Inflammatory macrophage treated with lipopolysaccharide for 1 hour (primary cell): ENCODE data around the gene RTP1.
"Not testable (repeated sequence)": the region's sequence is repeated elsewhere in the genome, so short reads cannot be mapped to it uniquely, and the experiment has no call there.

ENCODE experiments used
- DNase-seq, 2 donors: peaks; one replicate each; pipeline ENCODE4 v3.0.0-alpha.2; 2020 to 2022

The RTP1 gene

DNA sequence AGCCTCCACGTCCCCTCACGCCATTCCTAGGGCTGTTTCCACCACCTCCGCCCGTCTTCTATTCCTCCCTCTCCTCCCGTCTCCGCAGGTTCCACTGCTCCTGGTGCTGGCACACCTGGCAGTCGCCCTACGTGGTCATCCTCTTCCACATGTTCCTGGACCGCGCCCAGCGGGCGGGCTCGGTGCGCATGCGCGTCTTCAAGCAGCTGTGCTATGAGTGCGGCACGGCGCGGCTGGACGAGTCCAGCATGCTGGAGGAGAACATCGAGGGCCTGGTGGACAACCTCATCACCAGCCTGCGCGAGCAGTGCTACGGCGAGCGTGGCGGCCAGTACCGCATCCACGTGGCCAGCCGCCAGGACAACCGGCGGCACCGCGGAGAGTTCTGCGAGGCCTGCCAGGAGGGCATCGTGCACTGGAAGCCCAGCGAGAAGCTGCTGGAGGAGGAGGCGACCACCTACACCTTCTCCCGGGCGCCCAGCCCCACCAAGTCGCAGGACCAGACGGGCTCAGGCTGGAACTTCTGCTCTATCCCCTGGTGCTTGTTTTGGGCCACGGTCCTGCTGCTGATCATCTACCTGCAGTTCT lies 2.3 kb downstream of the RTP1 start:
- not testable (repeated sequence) for DNase-seq

DNA sequence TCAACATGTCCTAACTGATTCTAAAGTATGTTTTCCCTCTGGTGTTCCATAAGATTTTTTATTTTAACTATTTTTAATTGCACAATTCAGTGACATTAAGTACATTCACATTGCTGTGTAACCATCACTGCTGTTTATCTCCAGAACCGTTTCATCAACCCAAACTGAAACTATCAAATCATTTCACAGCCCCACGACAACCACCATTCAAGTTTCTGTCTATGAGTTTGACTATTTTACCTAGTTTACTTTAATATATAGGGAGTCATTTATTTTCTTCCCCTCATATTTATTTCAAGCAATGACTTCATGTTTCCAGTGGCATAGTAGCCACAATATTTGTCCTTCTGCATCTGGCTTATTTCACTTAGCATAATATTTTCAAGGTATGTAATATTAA lies 8.4 kb downstream of the RTP1 start:
- DNase-seq: no peak

- DNase-seq: no peak
Observed at GRCh38 chr3:187207062-187207461, 9.8 kb downstream of the RTP1 start.

- no peak for DNase-seq
Observed at GRCh38 chr3:187207624-187208023, 10.3 kb downstream of the RTP1 start.

- DNase-seq: no peak
Observed at GRCh38 chr3:187208159-187208558, 10.9 kb downstream of the RTP1 start.

GRCh38 chr3:187209491-187209890 lies 12.2 kb downstream of the RTP1 start:
- no peak for DNase-seq

DNA sequence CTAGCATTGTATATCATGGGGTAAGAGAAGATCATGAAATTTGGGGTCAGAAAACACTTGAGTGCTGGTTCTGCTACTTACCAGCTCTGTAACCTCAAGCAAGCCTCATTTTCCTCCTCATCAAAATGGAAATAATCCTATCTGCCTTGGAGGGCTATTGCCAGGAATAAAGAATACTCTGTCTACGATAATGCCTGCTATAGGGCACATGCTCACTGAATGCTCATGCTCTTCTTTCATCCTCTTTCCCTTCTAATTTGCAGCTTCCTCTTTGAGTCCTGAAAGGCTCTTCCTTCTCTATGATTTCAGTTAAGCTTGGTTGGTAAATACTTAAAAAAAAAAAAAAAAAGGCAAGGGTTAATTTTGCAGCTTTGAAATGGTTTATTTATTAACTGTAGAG lies 12.8 kb downstream of the RTP1 start:
- no peak for DNase-seq

GRCh38 chr3:187210545-187211327 lies 13.4 kb downstream of the RTP1 start:
- DNase-seq: no peak

GRCh38 chr3:187211532-187212195 lies 14.4 kb downstream of the RTP1 start:
- no peak for DNase-seq

GRCh38 chr3:187212196-187212545 lies 14.9 kb downstream of the RTP1 start:
- DNase-seq: no peak

- no peak for DNase-seq
Observed at GRCh38 chr3:187212705-187213104, 15.4 kb downstream of the RTP1 start.

DNA sequence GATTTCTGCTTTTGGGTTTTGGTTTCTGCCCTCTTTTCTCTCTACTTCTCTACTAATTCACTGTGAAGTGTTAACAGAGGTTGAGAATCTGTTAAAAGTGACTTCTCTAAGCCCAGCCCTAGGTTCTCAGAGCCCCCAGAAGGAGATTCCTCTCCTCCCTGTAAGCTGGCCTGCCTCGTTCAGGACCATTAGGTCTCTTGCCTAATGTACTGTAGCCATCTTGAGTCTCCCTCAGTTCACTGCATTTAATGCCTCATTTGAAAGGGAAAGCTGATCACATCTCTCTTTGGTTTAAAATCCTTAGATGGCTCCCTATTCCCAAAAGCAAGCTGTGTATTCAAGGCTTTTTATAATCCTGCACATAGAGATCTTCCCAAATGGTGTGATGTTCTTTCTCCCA lies 16.3 kb downstream of the RTP1 start:
- no peak for DNase-seq

DNA sequence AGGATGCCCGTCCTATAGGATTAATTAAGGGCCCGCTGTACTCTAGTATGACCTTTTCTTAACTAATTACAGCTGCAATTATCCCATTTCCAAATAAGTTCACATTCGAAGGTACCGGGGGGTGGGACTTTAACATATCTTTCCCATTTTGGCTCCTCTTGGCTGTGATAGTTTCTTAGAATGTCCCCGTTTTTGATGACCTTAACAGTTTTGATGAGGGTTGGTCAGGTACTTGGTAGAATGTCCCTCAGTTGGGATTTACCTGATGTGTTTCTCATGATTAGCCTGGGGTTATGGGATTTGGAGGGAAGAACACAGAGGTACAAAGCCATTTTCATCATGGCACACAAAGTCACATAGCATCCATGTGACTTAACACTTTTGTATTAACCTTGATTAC lies 18.2 kb downstream of the RTP1 start:
- DNase-seq: no peak

DNA sequence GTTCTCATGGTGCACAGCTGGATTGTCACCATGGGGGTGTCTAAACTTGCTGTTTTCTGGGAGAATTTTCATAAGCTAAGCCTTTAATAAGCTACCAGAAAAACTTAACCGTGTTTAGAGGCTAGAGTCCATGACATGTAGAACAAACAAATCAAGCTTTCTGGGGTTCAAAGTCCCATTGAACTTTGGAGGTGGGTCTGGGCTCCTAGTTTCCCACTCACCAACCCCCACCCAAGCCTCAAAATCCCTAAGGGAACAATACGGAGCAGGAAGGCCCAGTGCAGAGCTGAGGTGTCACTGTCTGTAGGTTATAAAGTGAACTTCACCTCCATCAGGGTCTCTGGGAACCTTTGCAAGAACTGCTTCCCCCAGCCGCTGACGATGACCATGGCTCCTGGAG lies 25.5 kb downstream of the RTP1 start:
- DNase-seq: no peak

GRCh38 chr3:187223799-187224198 lies 26.5 kb downstream of the RTP1 start:
- no peak for DNase-seq

GRCh38 chr3:187227658-187228258 lies 30.5 kb downstream of the RTP1 start:
- DNase-seq: no peak

- no peak for DNase-seq
Observed at GRCh38 chr3:187228740-187229139, 31.5 kb downstream of the RTP1 start.

DNA sequence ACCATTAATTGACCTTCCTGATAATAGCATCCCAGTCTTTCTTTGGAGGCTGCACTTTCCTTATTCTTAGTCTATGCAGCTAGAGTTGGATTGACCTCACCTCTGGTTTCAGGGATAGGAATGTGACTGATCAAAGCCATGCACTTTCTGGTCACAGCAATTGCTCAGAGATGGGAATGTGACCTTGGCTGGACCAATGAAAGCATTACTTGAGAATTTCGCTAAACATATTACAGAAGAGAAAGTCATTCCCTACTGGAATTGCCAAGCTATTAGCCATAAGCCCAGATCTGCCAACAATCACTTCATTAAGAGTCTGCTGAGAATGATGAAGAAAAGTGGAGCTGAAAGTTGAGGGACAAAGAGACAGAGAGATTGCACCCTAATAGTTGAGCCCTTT lies 32.7 kb downstream of the RTP1 start:
- DNase-seq: no peak

GRCh38 chr3:187236962-187237361 lies 39.7 kb downstream of the RTP1 start:
- DNase-seq: no peak

- no peak for DNase-seq
Observed at GRCh38 chr3:187237741-187238140, 40.5 kb downstream of the RTP1 start.

DNA sequence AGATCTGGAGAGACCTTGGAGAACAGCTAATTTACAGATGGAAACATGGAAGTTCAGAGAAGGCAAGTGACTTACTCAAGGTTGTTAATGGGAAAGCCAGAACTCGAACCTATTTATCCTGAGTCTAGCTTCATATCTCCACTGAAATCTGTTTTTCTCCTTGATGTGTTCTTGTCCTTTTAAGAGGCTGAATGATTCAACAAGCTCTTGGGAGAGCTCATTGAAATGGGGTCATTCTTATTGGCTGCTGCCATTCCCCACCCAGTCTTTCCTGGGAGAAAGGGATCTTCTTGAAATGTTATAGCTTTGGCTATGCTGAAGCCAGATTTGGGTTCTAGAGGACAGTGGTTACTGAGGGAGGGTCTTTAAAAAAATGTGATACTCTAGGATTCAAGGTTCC lies 41.0 kb downstream of the RTP1 start:
- DNase-seq: no peak

- DNase-seq: not testable (repeated sequence)
Observed at GRCh38 chr3:187238835-187239234, 41.5 kb downstream of the RTP1 start.

DNA sequence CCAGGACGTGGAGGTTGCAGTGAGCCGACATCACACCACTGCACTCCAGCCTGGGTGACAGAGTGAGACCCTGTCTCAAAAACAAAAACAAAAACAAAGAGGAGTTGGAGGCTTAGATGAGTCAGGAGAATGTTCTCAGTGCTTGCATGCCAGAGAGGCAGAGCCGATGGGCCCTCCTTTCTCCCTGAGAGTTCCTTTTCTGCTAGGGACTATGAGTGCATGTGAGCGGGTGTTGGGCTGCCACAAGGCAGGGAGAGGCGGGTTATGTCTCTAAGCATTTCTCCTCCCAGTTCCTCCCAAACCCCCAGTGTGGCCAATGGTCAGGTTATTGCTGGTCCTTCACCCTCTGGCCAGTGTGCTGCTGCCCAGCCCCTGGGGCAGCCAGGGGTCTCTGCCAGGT lies 45.1 kb downstream of the RTP1 start:
- DNase-seq: no peak

DNA sequence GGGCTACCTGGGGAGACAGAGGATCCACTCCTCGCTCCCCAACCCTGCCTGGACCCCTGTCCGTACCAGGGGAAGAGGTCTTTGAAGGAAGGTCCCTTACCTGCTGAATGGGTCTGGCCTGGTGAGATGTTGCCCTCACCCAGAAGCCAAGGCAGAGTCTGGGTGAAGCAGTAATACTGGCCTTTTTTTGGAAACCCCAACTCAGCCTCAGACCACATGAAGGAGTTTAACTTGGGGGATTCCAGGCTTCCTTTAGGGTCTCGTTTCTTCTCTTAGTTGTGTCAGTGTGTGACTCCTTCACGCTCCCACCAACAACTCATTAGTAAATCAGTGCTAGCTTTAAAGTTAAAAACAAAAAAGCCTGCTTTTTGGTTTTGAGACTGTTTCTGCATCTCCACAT lies 45.6 kb downstream of the RTP1 start:
- no peak for DNase-seq
